G401.6 (cell line): Measurements from ENCODE around the gene PAGR1.
A peak's percentile ranks its signal among the peaks of the same experiment; 100 is the strongest.

Experiments used
- FAIRE-seq: peaks from 2 replicates; lab custom pipeline; 2012; peaks lifted over from hg19 to GRCh38; lab: Jason Lieb, UNC

Gene PAGR1

GRCh38 chr16:29837841-29838240 is 21.9 kb downstream of the PAGR1 start:
- FAIRE-seq, result no peak

DNA sequence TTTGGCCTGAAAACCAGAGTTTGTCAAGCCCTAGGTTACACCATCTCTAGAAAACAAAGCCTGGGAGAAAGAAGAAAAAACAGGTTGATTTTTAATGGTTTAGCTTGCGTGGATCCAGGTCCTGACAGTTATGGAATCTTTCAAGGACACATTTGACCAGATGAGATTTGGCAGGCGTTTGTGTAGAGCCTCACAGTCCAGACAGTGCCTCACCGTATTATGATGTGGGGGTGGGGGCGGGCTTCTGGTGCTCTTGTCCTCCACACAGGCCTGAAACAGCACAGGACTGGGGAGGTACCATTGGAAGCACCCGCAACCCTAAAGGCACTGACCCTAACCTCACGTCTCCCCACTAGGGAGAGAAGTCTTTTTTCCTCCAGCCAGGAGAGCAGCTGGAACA is 23.9 kb downstream of the PAGR1 start:
- no peak for FAIRE-seq

- no peak for FAIRE-seq
These were observed 24.3 kb downstream of the PAGR1 start for GRCh38 chr16:29840240-29840639.

DNA sequence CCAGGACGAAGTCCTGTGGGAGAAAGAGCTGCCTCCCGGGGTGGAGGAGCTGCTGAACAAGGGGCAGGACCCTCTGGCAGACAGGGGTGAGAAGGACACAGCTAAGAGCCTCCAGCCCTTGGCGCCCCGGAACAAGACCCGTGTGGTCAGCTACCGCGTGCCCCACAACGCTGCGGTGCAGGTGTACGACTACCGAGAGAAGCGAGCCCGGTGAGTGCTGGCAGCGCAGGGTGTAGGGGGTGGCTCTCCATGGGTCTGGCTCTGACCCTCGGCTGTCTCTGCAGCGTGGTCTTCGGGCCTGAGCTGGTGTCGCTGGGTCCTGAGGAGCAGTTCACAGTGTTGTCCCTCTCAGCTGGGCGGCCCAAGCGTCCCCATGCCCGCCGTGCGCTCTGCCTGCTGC is 25.7 kb downstream of the PAGR1 start:
- FAIRE-seq, result no peak

GRCh38 chr16:29842732-29843346 is 26.9 kb downstream of the PAGR1 start:
- no peak for FAIRE-seq

- FAIRE-seq, result no peak
These were observed 28.0 kb downstream of the PAGR1 start for GRCh38 chr16:29843931-29844330.

DNA sequence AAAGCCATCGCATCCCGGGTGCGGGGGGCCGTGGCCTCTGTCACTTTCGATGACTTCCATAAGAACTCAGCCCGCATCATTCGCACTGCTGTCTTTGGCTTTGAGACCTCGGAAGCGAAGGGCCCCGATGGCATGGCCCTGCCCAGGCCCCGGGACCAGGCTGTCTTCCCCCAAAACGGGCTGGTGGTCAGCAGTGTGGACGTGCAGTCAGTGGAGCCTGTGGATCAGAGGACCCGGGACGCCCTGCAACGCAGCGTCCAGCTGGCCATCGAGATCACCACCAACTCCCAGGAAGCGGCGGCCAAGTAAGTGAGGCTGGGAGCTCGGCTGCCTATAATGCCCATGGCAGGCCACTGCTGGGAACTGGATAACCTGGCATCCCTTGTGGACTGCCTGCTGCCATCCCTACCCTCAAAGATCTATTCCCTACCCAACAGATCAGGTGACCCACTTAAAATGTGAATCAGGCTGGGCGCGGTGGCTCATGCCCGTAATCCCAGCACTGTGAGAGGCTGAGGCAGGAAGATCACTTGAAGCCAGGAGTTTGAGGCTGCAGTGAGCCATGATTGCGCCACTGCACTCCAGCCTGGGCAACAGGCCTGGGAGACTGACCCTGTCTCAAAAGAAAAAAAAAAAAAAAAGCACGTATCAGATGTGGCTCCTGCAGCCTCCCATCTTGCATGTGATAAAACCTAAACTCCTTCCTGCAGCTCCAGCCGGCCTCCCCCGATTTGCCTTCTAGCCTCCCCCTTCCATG is 28.8 kb downstream of the PAGR1 start:
- no peak for FAIRE-seq

GRCh38 chr16:29845656-29846055 is 29.7 kb downstream of the PAGR1 start:
- FAIRE-seq, result no peak

- FAIRE-seq, result no peak
These were observed 32.7 kb downstream of the PAGR1 start for GRCh38 chr16:29848420-29849297.

DNA sequence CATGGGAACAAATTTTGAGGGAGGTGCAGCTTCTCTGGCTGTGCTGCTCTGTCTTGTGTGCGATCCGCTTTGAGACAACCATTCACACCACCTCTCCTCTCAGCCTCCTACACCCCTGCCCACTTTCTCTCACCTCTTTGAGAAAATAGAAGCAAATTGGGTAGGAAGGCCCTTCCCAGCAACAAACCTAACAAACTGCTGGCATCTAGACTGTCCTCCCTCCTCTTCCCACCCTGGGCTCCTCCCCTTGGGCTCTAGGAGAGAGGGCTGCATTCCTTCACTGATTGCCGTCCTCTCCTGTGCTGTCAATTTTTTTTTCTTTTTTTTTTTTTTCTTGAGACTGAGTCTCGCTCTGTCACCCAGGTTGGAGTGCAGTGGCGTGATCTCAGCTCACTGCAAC is 33.6 kb downstream of the PAGR1 start:
- no peak for FAIRE-seq

DNA sequence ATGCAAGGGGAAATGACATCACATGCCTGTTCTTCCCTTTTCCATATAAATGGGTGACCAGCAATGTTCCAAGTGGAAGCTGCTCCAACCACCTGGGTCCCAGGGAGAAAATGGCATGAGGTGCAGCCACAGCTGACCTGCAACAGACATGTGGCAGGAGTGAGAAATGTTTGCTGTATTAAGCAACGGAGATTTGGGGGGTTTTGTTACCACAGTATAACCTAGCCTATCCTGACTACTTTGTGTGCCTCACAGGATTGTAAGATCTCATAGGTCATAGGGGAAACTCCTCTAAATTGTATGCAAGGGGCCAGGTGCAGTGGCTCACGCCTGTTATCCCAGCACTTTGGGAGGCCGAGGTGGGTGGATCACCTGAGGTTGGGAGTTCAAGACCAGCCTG is 35.0 kb downstream of the PAGR1 start:
- no peak for FAIRE-seq

GRCh38 chr16:29852654-29853053 is 36.7 kb downstream of the PAGR1 start:
- FAIRE-seq, result no peak

DNA sequence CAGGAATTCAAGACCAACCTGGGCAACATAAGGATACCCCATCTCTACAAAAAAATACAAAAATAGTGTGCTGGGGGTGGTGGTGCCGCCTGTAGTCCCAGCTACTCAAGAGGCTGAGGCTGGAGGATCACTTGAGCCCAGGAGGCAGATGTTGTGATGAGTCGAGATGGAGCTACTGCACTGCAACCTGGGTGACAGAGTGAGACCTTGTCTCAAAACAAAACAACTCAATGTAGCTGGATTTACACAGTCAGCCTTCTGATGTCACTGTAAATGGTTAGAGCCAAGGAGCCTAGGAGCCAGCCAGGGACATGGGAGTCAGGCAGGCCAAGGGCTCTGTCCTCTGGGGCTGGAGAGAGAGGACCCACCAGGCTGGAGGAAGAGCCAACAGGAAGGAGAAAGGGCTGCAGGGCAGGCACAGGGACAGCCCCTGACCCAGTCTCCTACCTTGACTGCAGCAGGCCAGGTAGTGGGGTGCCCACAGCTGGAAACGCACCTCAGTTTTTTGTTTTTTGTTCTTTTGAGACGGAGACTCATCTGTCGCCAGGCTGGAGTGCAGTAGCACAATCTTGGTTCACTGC is 38.7 kb downstream of the PAGR1 start:
- FAIRE-seq, result no peak

DNA sequence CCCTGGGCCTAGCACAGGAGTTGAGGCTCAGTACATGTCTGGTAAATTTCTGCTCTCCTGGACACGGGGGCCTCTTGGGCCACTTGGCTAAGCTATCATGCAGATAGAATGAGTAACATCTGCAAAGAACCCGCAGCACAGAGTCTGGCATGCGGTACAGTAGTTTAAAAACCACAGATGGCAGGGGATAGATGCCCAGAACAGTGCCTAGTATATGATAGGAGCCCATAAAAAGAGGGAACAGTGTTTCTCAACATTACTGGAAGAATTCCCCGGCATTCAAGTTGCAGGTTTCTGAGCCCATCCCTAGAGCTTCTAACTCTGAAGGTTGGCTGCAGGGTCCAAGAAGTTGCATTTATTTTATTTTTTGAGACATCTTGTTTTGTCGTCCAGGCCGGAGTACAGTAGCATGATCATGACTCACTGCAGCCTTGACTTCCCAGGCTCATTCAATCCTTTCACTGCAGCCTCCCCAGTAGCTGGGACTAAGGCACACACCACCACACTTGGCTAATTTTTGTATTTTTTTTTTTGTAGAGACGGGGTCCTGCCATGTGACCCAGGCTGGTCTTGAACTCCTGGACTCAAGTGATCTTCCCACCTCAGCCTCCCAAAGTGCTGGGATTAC is 41.3 kb downstream of the PAGR1 start:
- no peak for FAIRE-seq

- no peak for FAIRE-seq
These were observed 42.3 kb downstream of the PAGR1 start for GRCh38 chr16:29858149-29858849.

GRCh38 chr16:29858974-29859373 is 43.0 kb downstream of the PAGR1 start:
- no peak for FAIRE-seq

DNA sequence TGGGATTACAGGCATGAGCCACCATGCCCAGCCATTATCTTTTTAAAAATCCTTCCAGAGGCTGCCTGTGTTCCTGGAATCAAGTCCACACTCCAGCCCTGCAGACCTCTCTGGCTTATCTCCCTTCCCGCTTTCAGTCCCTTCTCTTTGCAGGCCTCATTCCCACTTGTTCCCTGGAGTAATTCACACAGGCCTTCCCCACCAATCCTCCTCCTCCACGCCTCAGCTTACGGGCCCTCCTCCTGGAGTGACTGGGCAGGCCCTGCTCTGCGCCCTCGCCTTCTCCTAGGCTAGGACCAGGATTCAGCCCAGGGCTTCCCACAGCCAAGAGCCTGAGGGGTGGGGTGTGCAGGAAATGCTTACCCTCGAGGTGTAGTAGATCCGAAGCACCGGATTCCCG is 44.3 kb downstream of the PAGR1 start:
- no peak for FAIRE-seq

- FAIRE-seq, result no peak
These were observed 46.5 kb downstream of the PAGR1 start for GRCh38 chr16:29862383-29862883.

GRCh38 chr16:29862884-29863668 is 47.1 kb downstream of the PAGR1 start, which contains the start of gene CDIPT:
Gene CDIPT (minus strand): TSS chr16:29863226. CDS start chr16:29862857, 369 bp downstream.
- FAIRE-seq, result peak; percentile 92

DNA sequence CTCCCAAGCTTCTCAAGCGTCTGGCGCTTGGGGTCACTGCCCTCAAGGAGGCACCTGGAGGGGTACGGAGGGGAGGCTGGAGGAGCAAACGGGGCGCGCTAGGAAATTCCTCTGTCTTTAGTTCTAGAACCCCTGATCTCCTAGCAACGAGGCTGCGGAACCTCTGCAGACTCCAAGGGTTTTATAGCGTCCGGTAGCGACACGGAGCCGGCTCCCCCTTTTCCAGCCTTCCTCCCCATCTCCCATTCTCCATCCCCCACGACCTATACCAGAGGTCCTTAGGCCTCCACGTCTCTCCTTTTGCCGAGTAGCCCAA is 47.7 kb downstream of the PAGR1 start:
- FAIRE-seq, result no peak

- no peak for FAIRE-seq
These were observed 48.3 kb downstream of the PAGR1 start for GRCh38 chr16:29864205-29864604.
